ENCODE data around the gene ASB18.

Gene ASB18, protein sequence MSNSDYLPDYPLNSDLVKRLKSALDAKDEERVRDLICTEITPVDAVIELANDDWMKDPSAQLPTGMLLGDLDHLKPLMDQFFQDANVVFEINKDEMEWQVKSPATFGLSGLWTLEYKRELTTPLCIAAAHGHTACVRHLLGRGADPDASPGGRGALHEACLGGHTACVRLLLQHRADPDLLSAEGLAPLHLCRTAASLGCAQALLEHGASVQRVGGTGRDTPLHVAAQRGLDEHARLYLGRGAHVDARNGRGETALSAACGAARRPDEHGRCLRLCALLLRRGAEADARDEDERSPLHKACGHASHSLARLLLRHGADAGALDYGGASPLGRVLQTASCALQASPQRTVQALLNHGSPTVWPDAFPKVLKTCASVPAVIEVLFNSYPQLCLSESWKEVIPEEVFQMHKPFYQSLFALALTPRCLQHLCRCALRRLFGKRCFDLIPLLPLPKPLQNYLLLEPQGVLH

DNA sequence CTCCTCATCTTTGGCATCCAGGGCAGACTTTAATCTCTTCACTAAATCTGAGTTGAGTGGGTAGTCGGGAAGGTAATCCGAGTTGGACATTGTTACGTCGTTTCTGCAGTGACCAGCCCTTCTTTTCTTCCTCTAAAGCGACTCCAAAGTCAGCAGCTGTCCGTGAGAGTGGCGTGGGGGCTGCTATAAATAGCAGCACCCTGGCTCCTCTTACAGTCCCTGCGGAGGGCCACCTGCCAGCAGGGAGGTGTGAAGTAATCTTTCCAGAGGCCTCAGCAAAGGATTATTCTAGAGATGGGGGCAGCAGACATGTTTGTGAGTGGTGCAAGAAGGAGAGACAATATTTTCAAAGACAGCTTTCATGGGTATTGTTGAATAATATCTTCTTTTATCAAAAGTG is at the start of gene ASB18:
Gene ASB18 (minus strand): TSS at position 151 of the 400 bp plus-strand sequence. CDS start 61 bp downstream, at position 90.
- no peak within 1 kb of the TSS for H3K4me3 ChIP-seq (ENCODE audit: low read length)
- no peaks in the 10 kb centered on the region for H3K36me3 ChIP-seq (ENCODE audit: control insufficient read depth, low read length)
- H3K9me2 ChIP-seq (replicated peaks; ENCODE audit: control insufficient read depth, low read length), result no peaks in the 10 kb centered on the region
- no peak for TF ChIP-seq EZH2phosphoT487 (IDR thresholded peaks at IDR 0.05; ENCODE audit: borderline replicate concordance, low read length)
- no peak for TF ChIP-seq CTCF (IDR thresholded peaks at IDR 0.05; ENCODE audit: low read depth, low read length, poor library complexity, severe bottlenecking)
- no peak within 1 kb of the TSS for H3K27ac ChIP-seq (ENCODE audit: low read depth, low read length)
- H3K9me3 ChIP-seq (ENCODE audit: control insufficient read depth, insufficient read depth, low read length), result peaks cover 2% of the 10 kb centered on the region; the same call in 1 of the 2 replicates
- no peaks in the 10 kb centered on the region for H4K20me1 ChIP-seq (ENCODE audit: control insufficient read depth, insufficient read depth, low read depth, low read length)
- no peaks in the 10 kb centered on the region for H3F3A ChIP-seq (ENCODE audit: control insufficient read depth, insufficient read depth)
- H3K4me2 ChIP-seq (ENCODE audit: low read length), result no peak within 1 kb of the TSS
- no peaks in the 10 kb centered on the region for H3K79me2 ChIP-seq (ENCODE audit: control insufficient read depth, low read length)
- no peaks in the 10 kb centered on the region for H3K4me1 ChIP-seq (ENCODE audit: control insufficient read depth, low read length)
- H3K27me3 ChIP-seq (ENCODE audit: control insufficient read depth, low read length), result no peaks in the 10 kb centered on the region

- no peaks in the 10 kb centered on the region for H3F3A ChIP-seq (ENCODE audit: control insufficient read depth, insufficient read depth)
- H3K9me2 ChIP-seq (replicated peaks; ENCODE audit: control insufficient read depth, low read length), result no peaks in the 10 kb centered on the region
- H3K27me3 ChIP-seq (ENCODE audit: control insufficient read depth, low read length), result no peaks in the 10 kb centered on the region
- no peak overlapping the region for H3K4me3 ChIP-seq (ENCODE audit: low read length)
- no peaks in the 10 kb centered on the region for H3K79me2 ChIP-seq (ENCODE audit: control insufficient read depth, low read length)
- no peaks in the 10 kb centered on the region for H3K36me3 ChIP-seq (ENCODE audit: control insufficient read depth, low read length)
- TF ChIP-seq CTCF (IDR thresholded peaks at IDR 0.05; ENCODE audit: low read depth, low read length, poor library complexity, severe bottlenecking), result no peak
- TF ChIP-seq EZH2phosphoT487 (IDR thresholded peaks at IDR 0.05; ENCODE audit: borderline replicate concordance, low read length), result no peak
- no peaks in the 10 kb centered on the region for H4K20me1 ChIP-seq (ENCODE audit: control insufficient read depth, insufficient read depth, low read depth, low read length)
- no peaks in the 10 kb centered on the region for H3K4me1 ChIP-seq (ENCODE audit: control insufficient read depth, low read length)
- no peaks in the 10 kb centered on the region for H3K9me3 ChIP-seq (ENCODE audit: control insufficient read depth, insufficient read depth, low read length)
- no peak overlapping the region for H3K27ac ChIP-seq (ENCODE audit: low read depth, low read length)
- H3K4me2 ChIP-seq (ENCODE audit: low read length), result no peak overlapping the region
Observed at GRCh38 chr2:236311286-236311685, 47.1 kb upstream of the ASB18 start.

DNA sequence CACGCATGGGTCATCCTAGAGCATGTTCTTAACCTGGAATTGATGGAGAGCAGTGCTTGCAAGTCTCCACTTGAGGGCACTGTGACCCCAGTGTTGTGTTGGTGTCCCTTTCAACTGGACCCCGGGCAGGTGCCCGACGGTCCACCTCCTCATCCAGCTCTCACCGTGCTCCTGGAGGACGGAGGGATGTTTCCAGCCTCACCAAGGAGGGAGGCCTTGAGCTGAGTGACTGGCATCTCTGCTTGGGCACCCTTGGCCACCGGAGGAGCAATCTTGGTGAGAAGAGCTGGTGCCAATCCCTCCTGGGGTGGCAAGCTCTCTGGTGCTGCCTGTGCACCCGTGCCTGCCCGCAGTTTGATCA is 45.4 kb upstream of the ASB18 start:
- Histone ChIP-seq H3F3A (ENCODE audit: control insufficient read depth, insufficient read depth) (no peaks in the 10 kb centered on the region), H3K27ac (ENCODE audit: low read depth, low read length) (no peak overlapping the region), H4K20me1 (ENCODE audit: control insufficient read depth, insufficient read depth, low read depth, low read length) (no peaks in the 10 kb centered on the region), H3K4me1 (ENCODE audit: control insufficient read depth, low read length) (no peaks in the 10 kb centered on the region), H3K27me3 (ENCODE audit: control insufficient read depth, low read length) (no peaks in the 10 kb centered on the region), H3K9me2 (replicated peaks; ENCODE audit: control insufficient read depth, low read length) (no peaks in the 10 kb centered on the region), H3K4me3 (ENCODE audit: low read length) (no peak overlapping the region), H3K4me2 (ENCODE audit: low read length) (no peak overlapping the region), H3K9me3 (ENCODE audit: control insufficient read depth, insufficient read depth, low read length) (no peaks in the 10 kb centered on the region), H3K79me2 (ENCODE audit: control insufficient read depth, low read length) (no peaks in the 10 kb centered on the region), H3K36me3 (ENCODE audit: control insufficient read depth, low read length) (no peaks in the 10 kb centered on the region)
- TF ChIP-seq EZH2phosphoT487 (IDR thresholded peaks at IDR 0.05; ENCODE audit: borderline replicate concordance, low read length), result no peak
- peak; percentile 63 for TF ChIP-seq CTCF (IDR thresholded peaks at IDR 0.05; ENCODE audit: low read depth, low read length, poor library complexity, severe bottlenecking)
